ENCODE results near the gene ZRANB2. TPM values are rescaled to one million over a fixed set of nuclear protein-coding genes. Genes with fewer than 3 reads are reported as not detected.

Gene ZRANB2
- total and polyA plus RNA-seq, 2 donors (not counting 1 experiment from before 2014, with no cell fraction given) = 46.9 to 160 TPM

- ATAC-seq (ENCODE audit: low read depth) (no peak), DNase-seq (no peak)
- TF ChIP-seq CTCF (IDR thresholded peaks at IDR 0.05) = no peak
- no peak for TF ChIP-seq EZH2 (IDR thresholded peaks at IDR 0.05; ENCODE audit: borderline replicate concordance, insufficient read depth, low read depth, low read length, poor library complexity, severe bottlenecking)
- Histone ChIP-seq H4K20me1 (ENCODE audit: control insufficient read depth, insufficient read depth, low read length, poor library complexity, severe bottlenecking) (no peaks in the 10 kb centered on the region), H3K9me3 (ENCODE audit: control extremely low read depth in 1 of 3, control insufficient read depth in 2 of 3, insufficient read depth in 1 of 3, low read length in 2 of 3) (no peaks in the 10 kb centered on the region), H3K4me1 (ENCODE audit: control insufficient read depth in 2 of 2, insufficient read depth in 2 of 2, low read length in 2 of 2) (no peaks in the 10 kb centered on the region), H3K27me3 (replicated peaks in 1 of 4; ENCODE audit: control extremely low read depth in 1 of 4, control insufficient read depth in 3 of 4, insufficient read depth in 4 of 4, low read length in 3 of 4) (no peaks in the 10 kb centered on the region), H3K27ac (ENCODE audit: low read length in 2 of 2) (no peak overlapping the region), H2AFZ (ENCODE audit: insufficient read depth, low read depth, low read length, poor library complexity, severe bottlenecking) (no peak overlapping the region), H3K79me2 (ENCODE audit: control insufficient read depth, insufficient read depth, low read length) (no peaks in the 10 kb centered on the region), H3K4me2 (replicated peaks; ENCODE audit: low read depth, low read length, poor library complexity, severe bottlenecking) (no peak overlapping the region), H3K36me3 (replicated peaks in 1 of 2; ENCODE audit: control extremely low read depth in 1 of 2, control insufficient read depth in 1 of 2, extremely low read depth in 1 of 2, insufficient read depth in 2 of 2, low read length in 1 of 2) (no peaks in the 10 kb centered on the region), H3K9ac (ENCODE audit: low read length) (no peak overlapping the region), H3K4me3 (ENCODE audit: control extremely low read depth in 1 of 5, extremely low read depth in 1 of 5, insufficient read depth in 1 of 5, low read depth in 2 of 5, low read length in 4 of 5) (no peak overlapping the region)
- Mint-ChIP-seq H3K4me1 (no peaks in the 10 kb centered on the region), H3K4me3 (no peak overlapping the region), H3K27me3 (peaks cover 5% of the 10 kb centered on the region), H3K27ac (no peak overlapping the region), H3K9me3 (ENCODE audit: insufficient read depth) (peaks cover under 1% of the 10 kb centered on the region)
- ChIA-PET POLR2A (no interaction called here), CTCF (no interaction called here)
- 78% methylated on average over 1 of the region's 2 CpGs for WGBS (ENCODE audit: insufficient coverage)
- intact Hi-C loops (cut with micrococcal nuclease) = no loop called here
Measured at GRCh38 chr1:71116729-71117128, 35.9 kb upstream of the ZRANB2 start.

- H3K9me3 ChIP-seq (ENCODE audit: control extremely low read depth in 1 of 3, control insufficient read depth in 2 of 3, insufficient read depth in 1 of 3, low read length in 2 of 3) = no peaks in the 10 kb centered on the region
- TF ChIP-seq EZH2 (IDR thresholded peaks at IDR 0.05; ENCODE audit: borderline replicate concordance, insufficient read depth, low read depth, low read length, poor library complexity, severe bottlenecking) = no peak
- no peak for TF ChIP-seq CTCF (IDR thresholded peaks at IDR 0.05)
- H3K79me2 ChIP-seq (ENCODE audit: control insufficient read depth, insufficient read depth, low read length) = no peaks in the 10 kb centered on the region
- Mint-ChIP-seq H3K9me3 (ENCODE audit: insufficient read depth) (no peaks in the 10 kb centered on the region), H3K27ac (no peak overlapping the region), H3K27me3 (no peaks in the 10 kb centered on the region), H3K4me3 (no peak overlapping the region), H3K4me1 (no peaks in the 10 kb centered on the region)
- no peaks in the 10 kb centered on the region for H3K4me1 ChIP-seq (ENCODE audit: control insufficient read depth in 2 of 2, insufficient read depth in 2 of 2, low read length in 2 of 2)
- no peak overlapping the region for H2AFZ ChIP-seq (ENCODE audit: insufficient read depth, low read depth, low read length, poor library complexity, severe bottlenecking)
- H3K9ac ChIP-seq (ENCODE audit: low read length) = no peak overlapping the region
- intact Hi-C loops (cut with micrococcal nuclease) = no loop called here
- ChIA-PET CTCF (no interaction called here), POLR2A (no interaction called here)
- no peak overlapping the region for H3K4me2 ChIP-seq (replicated peaks; ENCODE audit: low read depth, low read length, poor library complexity, severe bottlenecking)
- no peak overlapping the region for H3K4me3 ChIP-seq (ENCODE audit: control extremely low read depth in 1 of 5, extremely low read depth in 1 of 5, insufficient read depth in 1 of 5, low read depth in 2 of 5, low read length in 4 of 5)
- no peaks in the 10 kb centered on the region for H3K36me3 ChIP-seq (replicated peaks in 1 of 2; ENCODE audit: control extremely low read depth in 1 of 2, control insufficient read depth in 1 of 2, extremely low read depth in 1 of 2, insufficient read depth in 2 of 2, low read length in 1 of 2)
- H3K27ac ChIP-seq (ENCODE audit: low read length in 2 of 2) = no peak overlapping the region
- H3K27me3 ChIP-seq (replicated peaks in 1 of 4; ENCODE audit: control extremely low read depth in 1 of 4, control insufficient read depth in 3 of 4, insufficient read depth in 4 of 4, low read length in 3 of 4) = no peaks in the 10 kb centered on the region
- 95% methylated on average over 4 of the region's 8 CpGs for WGBS (ENCODE audit: insufficient coverage)
- no peaks in the 10 kb centered on the region for H4K20me1 ChIP-seq (ENCODE audit: control insufficient read depth, insufficient read depth, low read length, poor library complexity, severe bottlenecking)
- no peak for DNase-seq
- ATAC-seq (ENCODE audit: low read depth) = no peak
Measured at GRCh38 chr1:71106658-71107322, 26.0 kb upstream of the ZRANB2 start.

All from B cell (primary cell).